Measurements from ENCODE around the gene YKT6.

Gene YKT6

DNA sequence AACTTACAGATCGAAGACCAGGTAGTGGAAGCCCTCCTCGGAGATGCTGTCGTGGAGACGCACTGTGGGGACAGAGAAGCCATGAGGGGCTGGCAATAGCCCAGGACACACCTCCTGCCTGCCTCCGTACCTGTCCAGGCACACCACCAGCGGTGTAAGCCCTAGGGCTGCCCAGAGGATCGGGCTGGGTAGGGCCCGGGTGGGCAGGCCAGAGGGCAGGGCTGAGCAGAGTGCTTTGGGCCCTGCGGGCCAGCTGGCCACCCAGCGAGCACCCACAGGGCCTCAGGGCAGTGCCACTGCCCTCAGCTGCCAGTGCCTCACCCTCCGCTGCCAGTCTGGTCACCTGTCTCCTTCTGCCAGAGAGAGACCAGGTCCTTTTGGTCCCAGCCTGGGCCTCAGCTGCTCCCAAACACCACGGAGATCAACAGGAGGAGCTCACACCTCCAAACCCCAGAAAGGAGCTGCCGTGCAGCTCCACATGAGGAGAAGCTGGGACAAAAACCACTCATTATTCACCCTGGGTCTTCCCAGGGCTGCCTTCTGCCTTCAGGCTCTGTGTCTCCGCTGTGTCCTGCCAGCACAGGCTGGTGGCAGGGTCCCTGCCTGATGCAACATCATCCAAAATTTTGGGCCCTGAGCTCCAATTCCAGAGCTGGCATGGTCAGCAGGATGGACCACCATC, 58.2 kb downstream of the YKT6 start:
- no peak for DNase-seq (ENCODE audit: low read depth)

DNA sequence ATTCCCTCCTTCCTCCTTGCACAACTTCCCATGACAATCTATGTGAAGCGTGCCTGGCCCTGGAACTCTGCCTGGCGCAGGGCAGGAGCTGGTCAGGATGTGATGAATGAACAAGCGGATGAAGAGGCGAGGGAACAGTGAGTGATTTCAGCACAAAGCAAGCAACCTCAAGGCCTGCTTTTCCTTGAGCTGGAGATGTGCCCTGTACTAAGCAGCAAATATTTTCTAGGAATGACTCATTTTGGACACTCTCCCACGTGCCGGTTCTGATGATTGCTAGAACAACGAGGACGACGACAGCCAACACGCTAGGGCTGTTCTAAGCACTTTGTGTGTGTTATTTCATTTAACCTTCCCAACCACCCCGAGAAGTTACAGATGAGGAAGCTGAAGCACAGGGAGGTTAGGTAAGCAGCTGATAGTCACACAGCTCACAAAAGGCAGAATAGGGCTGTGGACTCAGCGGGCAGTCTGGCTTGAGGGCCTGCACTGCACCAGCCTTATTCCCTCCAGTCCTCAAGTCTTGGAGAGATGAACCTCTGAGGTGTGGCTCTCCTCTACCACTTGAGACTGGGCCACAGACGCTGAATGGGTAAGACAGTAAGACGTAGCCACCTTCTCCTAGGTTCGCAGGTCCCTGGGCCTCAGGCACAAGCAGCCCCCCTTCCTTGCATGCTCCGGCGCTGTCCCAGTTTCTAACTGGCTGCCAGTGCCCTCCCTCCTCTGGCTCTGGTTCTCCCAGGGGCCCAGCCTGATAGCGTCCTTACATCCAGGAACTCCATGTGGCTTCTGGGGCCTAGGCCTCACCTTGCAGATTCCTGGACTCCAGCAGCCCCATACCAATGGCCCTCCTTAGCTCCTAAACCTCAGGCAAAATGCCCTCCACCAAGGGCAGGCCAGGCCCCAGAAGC, 59.0 kb downstream of the YKT6 start:
- no peak for DNase-seq (ENCODE audit: low read depth)

DNA sequence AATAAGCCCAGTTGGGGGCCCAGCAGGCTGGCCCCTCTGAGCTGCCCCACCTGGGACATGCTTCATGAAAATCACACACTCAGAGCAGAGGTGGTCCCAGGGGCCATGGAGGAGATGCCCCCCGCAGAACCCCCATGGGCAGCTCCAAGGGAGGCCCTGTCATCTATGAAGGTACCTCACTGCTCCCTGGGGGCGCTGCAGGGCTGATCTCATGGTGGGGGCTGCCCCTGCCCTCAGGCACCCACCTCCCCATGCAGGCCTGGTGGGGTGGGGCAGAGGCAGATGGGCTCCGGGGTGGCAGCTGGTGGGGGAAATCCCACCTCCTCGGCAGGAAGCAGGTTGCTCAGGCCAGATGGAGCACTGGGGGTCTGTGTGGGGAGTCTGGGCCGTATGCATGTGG, 60.5 kb downstream of the YKT6 start:
- no peak for DNase-seq (ENCODE audit: low read depth)

DNA sequence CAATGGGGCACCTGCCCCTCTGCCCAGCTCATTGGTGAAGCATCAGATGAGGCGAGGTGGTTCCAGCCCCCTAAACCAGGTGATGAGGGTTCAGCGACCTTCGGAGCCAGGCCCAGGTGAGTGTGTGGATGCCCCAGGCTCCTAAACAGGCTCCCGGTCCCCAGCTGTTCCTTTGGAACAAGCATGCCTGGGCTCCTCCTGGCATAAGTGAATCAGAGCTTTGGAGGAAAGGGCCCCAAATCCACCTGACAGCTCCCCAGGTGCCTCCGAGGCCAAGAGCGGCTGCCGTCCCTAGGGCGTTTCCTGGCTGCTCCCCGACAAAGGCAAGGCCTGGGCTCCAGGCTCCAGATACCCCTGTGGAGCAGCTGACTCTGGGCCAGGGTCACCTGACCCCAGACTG, 61.3 kb downstream of the YKT6 start:
- no peak for DNase-seq (ENCODE audit: low read depth)

DNA sequence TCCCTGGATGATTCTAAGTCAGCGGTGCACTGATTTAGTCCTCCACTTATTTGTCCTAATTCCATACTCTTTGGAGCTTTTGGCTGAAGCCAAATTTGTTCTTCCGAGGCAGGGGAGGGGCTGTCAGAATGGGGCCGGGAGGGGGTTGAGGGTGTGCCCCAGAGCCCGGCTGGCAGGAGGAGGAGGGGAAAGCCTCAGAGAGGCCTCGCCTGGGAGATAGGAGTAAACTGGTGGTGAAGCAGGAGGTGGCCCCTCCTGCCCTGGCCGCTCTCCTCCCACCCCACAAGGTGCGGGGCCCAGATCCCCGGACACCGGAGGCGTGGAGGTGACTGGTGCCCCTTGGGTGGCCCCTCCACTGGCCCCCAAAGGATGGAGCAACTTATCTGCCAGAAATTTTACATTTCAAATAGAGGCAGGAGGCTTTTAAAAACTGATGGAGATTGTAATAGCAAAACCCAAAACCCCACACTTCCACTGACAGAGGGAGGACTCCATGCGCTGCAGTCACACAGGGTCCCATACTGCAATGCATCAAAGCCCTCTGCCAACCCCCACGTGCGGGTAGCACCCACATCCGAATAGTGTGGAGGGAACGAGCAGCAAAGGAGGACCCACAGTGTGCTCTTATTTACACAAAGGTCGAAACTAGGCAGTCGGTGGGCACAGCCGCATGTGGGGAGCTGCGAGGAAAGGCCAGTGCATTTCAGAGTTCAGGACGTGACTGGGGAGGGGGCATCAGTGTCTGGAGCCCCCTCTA, 62.7 kb downstream of the YKT6 start:
- no peak for DNase-seq (ENCODE audit: low read depth)
